GM10847 (cell line): ENCODE results near the gene NR1D2.

Experiments used
- POLR2A ChIP-seq: IDR thresholded peaks from 2 replicates; pipeline ENCODE4 v1.6.1; 2011; ENCODE audit not compliant: insufficient read length; ENCODE audit errors: extremely low read depth

The NR1D2 gene

DNA sequence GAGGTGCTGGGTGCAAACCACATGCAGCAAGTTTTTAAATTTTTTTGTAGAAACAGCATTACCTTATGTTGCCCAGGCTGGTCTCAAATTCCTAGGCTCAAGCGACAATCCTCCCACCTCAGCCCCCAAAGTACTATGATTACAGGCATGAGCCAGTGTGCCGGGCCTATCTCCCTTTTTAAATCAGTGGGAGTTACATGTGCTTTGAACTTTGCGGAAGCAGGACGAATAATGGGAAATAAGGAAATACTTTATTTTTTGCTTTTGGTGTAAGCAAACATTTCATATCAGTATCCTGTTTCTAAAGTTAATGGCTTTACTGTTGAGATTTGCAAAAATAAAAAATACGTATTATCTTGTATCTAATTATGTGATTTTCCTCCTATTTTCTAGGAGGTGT, 9.1 kb downstream of the NR1D2 start:
- TF ChIP-seq POLR2A: no peak

- no peak for TF ChIP-seq POLR2A
These were observed 11.6 kb downstream of the NR1D2 start for GRCh38 chr3:23956701-23957100.

DNA sequence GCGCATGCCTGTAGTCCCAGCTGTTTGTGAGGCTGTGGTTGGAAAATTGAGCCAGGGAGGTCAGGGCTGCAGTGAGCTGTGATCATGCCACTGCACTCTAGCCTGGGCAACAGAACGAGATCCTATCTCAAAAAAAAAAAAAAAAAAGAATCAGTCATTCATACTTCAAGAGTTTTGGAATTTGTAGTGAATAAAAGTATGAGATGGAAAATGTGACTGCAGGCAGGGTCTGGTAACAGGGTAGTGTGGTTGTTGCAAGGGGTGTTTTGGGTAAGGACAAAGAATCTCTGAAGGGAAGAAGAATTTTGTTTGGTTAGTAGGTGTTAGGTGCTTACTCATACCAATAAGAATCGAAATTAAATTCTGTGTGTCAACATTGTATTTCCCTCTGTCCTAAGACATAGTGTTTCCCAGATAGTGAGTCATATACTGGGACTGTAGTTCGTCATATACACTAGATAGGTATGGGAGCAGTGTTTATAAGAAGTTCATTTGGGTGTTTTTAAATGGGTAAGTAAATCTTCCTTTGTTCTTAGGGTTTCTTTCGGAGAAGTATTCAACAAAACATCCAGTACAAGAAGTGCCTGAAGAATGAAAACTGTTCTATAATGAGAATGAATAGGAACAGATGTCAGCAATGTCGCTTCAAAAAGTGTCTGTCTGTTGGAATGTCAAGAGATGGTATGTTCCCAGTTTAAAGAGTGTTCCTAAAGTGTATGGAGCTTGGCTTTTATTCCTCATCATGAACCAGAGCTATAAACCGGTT, 14.2 kb downstream of the NR1D2 start:
- no peak for TF ChIP-seq POLR2A

DNA sequence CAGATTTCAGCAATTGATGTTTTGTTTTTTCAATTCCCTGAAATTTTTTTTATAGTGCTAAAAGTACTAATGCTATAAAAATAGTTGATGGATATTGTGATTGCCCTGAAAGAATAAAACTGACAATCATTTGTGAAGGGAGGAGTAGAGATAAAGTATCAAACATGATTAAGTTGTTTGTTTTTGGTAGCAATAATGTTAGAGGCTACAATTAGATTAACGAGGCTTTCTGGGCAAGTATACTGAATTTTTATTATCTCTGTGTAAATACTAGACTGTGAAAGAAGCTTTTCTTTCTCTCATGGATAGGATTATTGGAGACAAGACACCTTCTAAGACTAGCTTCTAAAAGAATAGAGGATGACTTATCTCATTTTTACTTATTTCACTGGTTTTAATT, 15.6 kb downstream of the NR1D2 start:
- no peak for TF ChIP-seq POLR2A

DNA sequence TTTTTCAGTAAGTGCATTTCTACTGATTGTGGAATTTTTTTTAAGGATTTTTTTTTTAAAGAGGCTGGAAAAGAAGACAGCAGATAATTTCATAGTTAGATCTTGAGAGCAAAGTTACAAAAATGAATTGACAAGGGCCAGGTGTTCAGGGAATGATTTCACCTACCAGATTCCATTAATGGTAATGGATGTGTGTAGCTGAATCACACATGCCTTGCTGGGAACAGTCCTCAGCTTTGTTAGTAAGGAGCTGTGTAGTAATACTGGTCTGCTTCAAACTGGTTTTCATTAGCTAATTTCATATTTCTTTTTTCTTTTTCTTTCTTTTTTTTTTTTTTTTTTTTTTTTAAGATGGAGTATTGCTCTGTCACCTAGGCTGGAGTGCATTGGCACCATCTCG, 16.0 kb downstream of the NR1D2 start:
- no peak for TF ChIP-seq POLR2A

DNA sequence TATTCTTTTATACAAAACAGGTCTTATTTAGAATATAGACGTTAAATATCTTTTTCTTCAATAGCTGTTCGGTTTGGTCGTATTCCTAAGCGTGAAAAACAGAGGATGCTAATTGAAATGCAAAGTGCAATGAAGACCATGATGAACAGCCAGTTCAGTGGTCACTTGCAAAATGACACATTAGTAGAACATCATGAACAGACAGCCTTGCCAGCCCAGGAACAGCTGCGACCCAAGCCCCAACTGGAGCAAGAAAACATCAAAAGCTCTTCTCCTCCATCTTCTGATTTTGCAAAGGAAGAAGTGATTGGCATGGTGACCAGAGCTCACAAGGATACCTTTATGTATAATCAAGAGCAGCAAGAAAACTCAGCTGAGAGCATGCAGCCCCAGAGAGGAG, 16.8 kb downstream of the NR1D2 start:
- TF ChIP-seq POLR2A: no peak

DNA sequence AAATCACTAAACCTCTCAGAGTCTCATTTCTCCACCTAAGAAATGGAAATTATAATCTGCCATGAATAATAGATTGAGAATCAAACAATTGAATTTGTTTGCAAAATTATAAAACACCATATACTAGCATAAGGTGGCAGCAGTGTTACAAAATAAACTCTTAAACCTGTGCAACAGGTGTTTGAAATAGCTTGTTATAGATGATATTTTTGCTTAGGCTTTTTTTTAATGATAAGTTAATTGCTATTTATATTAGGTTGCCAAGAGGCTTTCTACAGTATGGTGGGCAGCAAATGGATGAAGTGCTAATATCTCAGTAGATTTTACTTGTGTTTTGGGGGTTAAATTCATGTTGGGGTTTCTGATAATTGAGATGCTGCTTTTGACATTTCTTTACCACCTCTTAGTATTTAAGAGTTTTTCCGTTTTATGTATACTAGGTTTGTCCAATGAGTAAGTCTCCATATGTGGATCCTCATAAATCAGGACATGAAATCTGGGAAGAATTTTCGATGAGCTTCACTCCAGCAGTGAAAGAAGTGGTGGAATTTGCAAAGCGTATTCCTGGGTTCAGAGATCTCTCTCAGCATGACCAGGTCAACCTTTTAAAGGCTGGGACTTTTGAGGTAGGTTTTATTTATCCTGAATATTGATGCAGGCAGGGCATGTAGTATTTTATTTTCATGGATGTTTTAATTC, 19.6 kb downstream of the NR1D2 start:
- no peak for TF ChIP-seq POLR2A

GRCh38 chr3:23966328-23966727, 21.2 kb downstream of the NR1D2 start:
- no peak for TF ChIP-seq POLR2A

DNA sequence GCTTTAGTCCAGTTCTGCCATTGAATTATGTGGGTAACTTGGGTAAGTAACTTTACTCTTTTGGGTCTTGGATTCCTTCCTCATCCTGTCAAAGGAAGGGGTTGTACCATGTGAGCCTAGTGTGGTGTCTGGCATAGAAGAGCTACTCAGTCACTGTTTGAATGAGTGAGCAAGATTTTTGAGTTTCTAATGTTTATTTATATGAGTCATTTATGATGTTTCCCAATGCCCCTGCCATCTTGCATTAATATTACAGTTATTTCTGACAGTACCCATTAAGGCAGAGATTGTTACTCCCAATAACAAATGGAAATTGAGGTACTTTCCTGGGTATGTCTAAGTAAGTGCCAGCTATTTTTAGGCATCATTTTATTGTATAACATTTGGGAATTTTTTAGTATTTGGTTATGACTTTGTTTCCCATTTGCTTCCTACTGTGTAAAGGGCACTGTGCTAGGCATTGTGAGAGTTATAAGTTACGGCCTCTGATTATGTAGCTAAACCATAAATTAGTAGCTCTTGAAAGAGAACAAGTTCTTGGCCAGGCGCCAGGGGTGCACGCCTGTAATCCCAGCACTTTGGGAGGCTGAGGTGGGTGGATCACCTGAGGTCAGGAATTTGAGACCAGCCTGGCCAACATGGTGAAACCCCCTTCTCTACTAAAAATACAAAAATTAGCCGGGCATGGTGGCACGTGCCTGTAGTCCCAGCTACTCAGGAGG, 23.5 kb downstream of the NR1D2 start:
- TF ChIP-seq POLR2A: no peak

DNA sequence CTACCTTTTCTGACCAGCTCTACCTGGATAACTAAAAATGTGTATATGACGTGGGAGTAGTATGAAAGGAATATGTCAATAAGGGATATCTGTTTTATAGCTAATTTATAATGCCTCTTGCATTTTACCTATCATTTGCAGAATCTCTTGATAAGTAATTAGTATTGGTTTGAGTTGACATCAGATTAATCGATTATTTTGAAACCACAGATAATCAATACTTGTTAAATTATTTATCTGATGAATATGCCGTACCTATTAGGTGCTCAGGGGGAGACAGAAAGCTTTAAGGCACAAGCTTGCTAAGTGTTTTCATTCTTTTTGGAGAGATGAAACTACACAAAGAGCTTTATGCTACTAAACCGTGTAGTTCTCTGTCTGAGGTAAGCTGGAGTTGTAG, 24.3 kb downstream of the NR1D2 start:
- TF ChIP-seq POLR2A: no peak

GRCh38 chr3:23971684-23972083, 26.6 kb downstream of the NR1D2 start:
- no peak for TF ChIP-seq POLR2A

- no peak for TF ChIP-seq POLR2A
These were observed 31.5 kb downstream of the NR1D2 start for GRCh38 chr3:23976555-23976954.

GRCh38 chr3:23979569-23979968, 34.5 kb downstream of the NR1D2 start:
- TF ChIP-seq POLR2A: no peak

DNA sequence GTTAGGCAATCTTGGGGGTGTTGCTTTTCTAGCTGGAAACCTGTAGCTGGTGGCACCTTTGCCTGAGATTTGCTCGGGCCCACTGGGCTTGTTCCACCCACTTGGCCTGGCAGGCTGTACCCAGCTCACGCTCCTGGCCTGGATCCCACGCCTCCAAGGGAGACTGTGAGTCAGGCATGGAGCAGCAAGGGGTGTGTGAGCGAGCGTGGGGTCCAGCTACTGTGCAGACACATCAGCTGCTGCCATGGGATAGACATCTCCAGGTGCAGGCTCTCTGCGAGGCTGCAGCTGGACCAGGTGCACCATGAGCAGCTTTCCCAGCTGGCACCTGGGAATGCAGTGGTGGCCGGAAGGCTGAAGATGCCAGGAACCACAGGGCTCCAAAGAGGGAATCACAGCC, 36.0 kb downstream of the NR1D2 start:
- no peak for TF ChIP-seq POLR2A

GRCh38 chr3:23981955-23982354, 36.9 kb downstream of the NR1D2 start:
- TF ChIP-seq POLR2A: no peak

DNA sequence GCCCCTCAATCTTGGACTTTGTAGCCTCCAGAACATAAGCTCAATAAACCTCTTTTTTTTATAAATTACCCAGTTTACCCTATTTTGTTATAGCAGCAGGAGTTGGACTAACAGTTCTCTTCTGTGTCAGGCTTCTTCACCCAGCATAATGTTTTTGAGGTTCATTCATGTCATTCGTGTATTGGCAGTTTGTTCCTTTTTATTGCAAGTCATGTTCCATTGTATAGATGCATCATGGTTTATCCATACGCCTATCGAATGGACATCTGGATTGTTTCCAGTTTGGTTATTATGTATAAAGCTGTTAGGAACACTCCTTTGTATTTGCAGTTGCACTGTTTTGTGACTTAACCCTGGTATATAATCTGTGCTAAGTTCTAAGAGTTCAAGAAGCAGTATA, 39.8 kb downstream of the NR1D2 start:
- no peak for TF ChIP-seq POLR2A

- no peak for TF ChIP-seq POLR2A
These were observed 40.9 kb downstream of the NR1D2 start for GRCh38 chr3:23985747-23986544.
